ENCODE results near the gene MLNR.

- no peak for TF ChIP-seq CTCF (IDR thresholded peaks at IDR 0.05; ENCODE audit: low read depth, low read length)
- no peak for TF ChIP-seq POLR2A (IDR thresholded peaks at IDR 0.05; ENCODE audit: extremely low read depth, insufficient read length)
Observed at GRCh38 chr13:49256841-49257240, 36.7 kb downstream of the MLNR start.

Data from NB4 (cell line).